ENCODE results near the gene DENR.

DNA sequence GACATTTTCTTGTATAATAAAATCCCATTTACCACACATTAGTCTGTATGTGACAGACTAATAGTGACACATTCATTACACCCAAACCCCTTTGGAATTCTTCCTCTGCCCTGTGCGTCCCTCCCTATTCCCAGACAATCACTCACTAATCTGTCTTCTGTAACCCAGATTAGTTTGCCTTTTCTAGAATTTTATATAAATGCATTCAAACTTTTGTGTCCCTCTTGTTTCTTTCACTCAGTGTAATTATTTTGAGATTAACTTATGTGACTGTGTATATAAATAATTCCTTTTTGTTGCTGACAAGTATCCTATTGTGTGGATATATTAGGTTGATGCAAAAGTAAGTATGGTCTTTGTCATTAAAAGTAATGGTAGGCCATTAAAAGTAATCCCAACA is 55.0 kb downstream of the DENR start:
- TF ChIP-seq POLR2A (IDR thresholded peaks at IDR 0.05) = no peak
- TF ChIP-seq, protein P1, sequence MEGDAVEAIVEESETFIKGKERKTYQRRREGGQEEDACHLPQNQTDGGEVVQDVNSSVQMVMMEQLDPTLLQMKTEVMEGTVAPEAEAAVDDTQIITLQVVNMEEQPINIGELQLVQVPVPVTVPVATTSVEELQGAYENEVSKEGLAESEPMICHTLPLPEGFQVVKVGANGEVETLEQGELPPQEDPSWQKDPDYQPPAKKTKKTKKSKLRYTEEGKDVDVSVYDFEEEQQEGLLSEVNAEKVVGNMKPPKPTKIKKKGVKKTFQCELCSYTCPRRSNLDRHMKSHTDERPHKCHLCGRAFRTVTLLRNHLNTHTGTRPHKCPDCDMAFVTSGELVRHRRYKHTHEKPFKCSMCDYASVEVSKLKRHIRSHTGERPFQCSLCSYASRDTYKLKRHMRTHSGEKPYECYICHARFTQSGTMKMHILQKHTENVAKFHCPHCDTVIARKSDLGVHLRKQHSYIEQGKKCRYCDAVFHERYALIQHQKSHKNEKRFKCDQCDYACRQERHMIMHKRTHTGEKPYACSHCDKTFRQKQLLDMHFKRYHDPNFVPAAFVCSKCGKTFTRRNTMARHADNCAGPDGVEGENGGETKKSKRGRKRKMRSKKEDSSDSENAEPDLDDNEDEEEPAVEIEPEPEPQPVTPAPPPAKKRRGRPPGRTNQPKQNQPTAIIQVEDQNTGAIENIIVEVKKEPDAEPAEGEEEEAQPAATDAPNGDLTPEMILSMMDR (IDR thresholded peaks at IDR 0.05) = no peak
